Endothelial cell of umbilical vein (primary cell): ENCODE measurements around the gene LRRC61. TPM values are rescaled to one million over a fixed set of nuclear protein-coding genes. Genes with fewer than 3 reads are reported as not detected.

Experiments used
- BruUV-seq: library from RNA; stranded (reverse); fragments of 400-500 nt; replicated peaks from 2 replicates; lab custom pipeline; 2021; lab: Mats Ljungman, UMichigan
- CTCF ChIA-PET: fragments of 300-600, 350-600 bp; sonication (Branson Sonifier 250); formaldehyde crosslinking; loops from one replicate; lab custom pipeline; 2021; ENCODE audit warnings: antibody characterized with exemption, inconsistent platforms; lab: Charles Lee
- POLR2A ChIA-PET: fragments of 300-600, 350-600 bp; sonication (Branson Sonifier 250); formaldehyde crosslinking; loops from one replicate; lab custom pipeline; 2021; ENCODE audit warnings: antibody characterized with exemption, inconsistent platforms; lab: Charles Lee
- DNase-seq: peaks from one replicate; pipeline ENCODE4 v3.0.0-alpha.2; 2011; ENCODE audit warnings: low read depth, low spot score
- FAIRE-seq: peaks from 2 replicates; lab custom pipeline; 2011; peaks lifted over from hg19 to GRCh38; lab: Jason Lieb, UNC
- H2AFZ ChIP-seq: 2 replicates; pipeline ENCODE4 v1.6.0; 2012; ENCODE audit warnings: low read depth, low read length, control low read depth, inconsistent platforms
- H3K27ac ChIP-seq: 2 replicates; pipeline ENCODE4 v1.5.1; 2011; ENCODE audit warnings: low read depth, mild to moderate bottlenecking, control low read depth, low read length, moderate library complexity; ENCODE audit not compliant: insufficient read depth
- H3K27me3 ChIP-seq, 2 experiments: 2 replicates each; pipeline versions ENCODE4 v1.6.0 to v1.6.1; 2011; ENCODE audit warnings: low read length in 2 of 2, mixed read lengths in 1 of 2; ENCODE audit not compliant: control insufficient read depth in 2 of 2, insufficient read depth in 2 of 2
- H3K36me3 ChIP-seq, 2 experiments: 2 replicates in 1 of 2; 3 replicates in 1 of 2; pipeline ENCODE4 v1.5.1; 2011; ENCODE audit warnings: low read length in 2 of 2, mild to moderate bottlenecking in 1 of 2, moderate library complexity in 1 of 2; ENCODE audit not compliant: control insufficient read depth in 2 of 2, insufficient read depth in 2 of 2; ENCODE audit errors: extremely low read depth in 1 of 2
- H3K4me1 ChIP-seq: 3 replicates; pipeline ENCODE4 v1.5.1; 2011; ENCODE audit warnings: mild to moderate bottlenecking, low read length; ENCODE audit not compliant: control insufficient read depth, insufficient read depth; ENCODE audit errors: extremely low read depth
- H3K4me2 ChIP-seq: 2 replicates; pipeline ENCODE4 v1.6.1; 2011; ENCODE audit warnings: low read length, control low read depth, mixed read lengths; ENCODE audit not compliant: insufficient read depth
- H3K4me3 ChIP-seq, 3 experiments: fragments of 200-600 bp in 1 of 3; sonication (generic), shearing (Covaris generic) in 1 of 3; replicated peaks in 1 of 3; 2 replicates each; pipeline ENCODE4 v1.5.1; 2011 to 2016; ENCODE audit warnings: control low read depth in 3 of 3, low read length in 3 of 3, mild to moderate bottlenecking in 2 of 3, inconsistent platforms in 1 of 3, low read depth in 1 of 3, moderate library complexity in 1 of 3; ENCODE audit not compliant: insufficient read depth in 1 of 3
- H3K79me2 ChIP-seq: 2 replicates; pipeline ENCODE4 v1.6.0; 2012; ENCODE audit warnings: low read length, inconsistent platforms; ENCODE audit not compliant: control insufficient read depth, insufficient read depth
- H3K9ac ChIP-seq: replicated peaks from 2 replicates; pipeline ENCODE3; 2011; ENCODE audit warnings: low read length, control low read depth; ENCODE audit not compliant: insufficient read depth; ENCODE audit errors: extremely low read depth
- H3K9me1 ChIP-seq: replicated peaks from 3 replicates; pipeline ENCODE4 v1.6.0; 2011; ENCODE audit warnings: mild to moderate bottlenecking, low read length; ENCODE audit not compliant: control insufficient read depth, insufficient read depth; ENCODE audit errors: extremely low read depth
- H3K9me3 ChIP-seq: replicated peaks from 2 replicates; pipeline ENCODE4 v1.5.1; 2012; ENCODE audit warnings: low read length, inconsistent platforms; ENCODE audit not compliant: control insufficient read depth, insufficient read depth
- H4K20me1 ChIP-seq: replicated peaks from 2 replicates; pipeline ENCODE3; 2011; ENCODE audit warnings: mild to moderate bottlenecking, low read length; ENCODE audit not compliant: control insufficient read depth, insufficient read depth; ENCODE audit errors: extremely low read depth
- EZH2 ChIP-seq: IDR thresholded peaks from 2 replicates; pipeline ENCODE4 v1.6.1; 2012; ENCODE audit warnings: borderline replicate concordance, low read depth, mild to moderate bottlenecking, moderate library complexity, low read length, inconsistent platforms; ENCODE audit not compliant: severe bottlenecking
- FOS ChIP-seq: IDR thresholded peaks from 2 replicates; pipeline ENCODE4 v1.6.1; 2011; ENCODE audit warnings: mild to moderate bottlenecking, low read length, moderate library complexity, borderline replicate concordance; ENCODE audit not compliant: insufficient read depth
- JUN ChIP-seq: IDR thresholded peaks from 2 replicates; pipeline ENCODE4 v1.6.1; 2011; ENCODE audit warnings: borderline replicate concordance, low read depth; ENCODE audit not compliant: insufficient read length, insufficient read depth
- POLR2AphosphoS5 ChIP-seq: IDR thresholded peaks from 2 replicates; pipeline ENCODE4 v1.6.1; 2012; ENCODE audit warnings: low read depth, mild to moderate bottlenecking, control low read depth, low read length, moderate library complexity; ENCODE audit not compliant: insufficient read depth
- dilution Hi-C: fragments of 300-500 bp; cut with MboI; formaldehyde crosslinking; loops from one replicate; pipeline ENCODE4 v1.15.0; 2019; ENCODE audit warnings: low sequenced_read_pairs; ENCODE audit not compliant: extremely low pct_ligation_motif_present
- intact Hi-C: fragments of 100-400 bp; cut with micrococcal nuclease; formaldehyde crosslinking; loops from one replicate; pipeline ENCODE4 v1.10.0; 2022
- polyA plus RNA-seq, 4 experiments: library from polyadenylated mRNA; depleted of rRNA in 3 of 4; stranded (reverse) in 3 of 4; unstranded in 1 of 4; fragments of >200 nt; gene quantifications; 2 replicates each; pipeline versions ENCODE4 v1.2.1 to v1.2.3, GENCODE V29; 2011 to 2012; ENCODE audit warnings: missing spikeins in 1 of 4
- total RNA-seq: library from RNA; stranded (reverse); gene quantifications from 2 replicates; pipeline ENCODE4 v1.2.3, GENCODE V29; 2021

LRRC61 gene
- total and polyA plus RNA-seq, 2 donors (not counting 3 experiments of a cell fraction or from before 2014, with no cell fraction given), result 0.72 TPM; not detected in 1

DNA sequence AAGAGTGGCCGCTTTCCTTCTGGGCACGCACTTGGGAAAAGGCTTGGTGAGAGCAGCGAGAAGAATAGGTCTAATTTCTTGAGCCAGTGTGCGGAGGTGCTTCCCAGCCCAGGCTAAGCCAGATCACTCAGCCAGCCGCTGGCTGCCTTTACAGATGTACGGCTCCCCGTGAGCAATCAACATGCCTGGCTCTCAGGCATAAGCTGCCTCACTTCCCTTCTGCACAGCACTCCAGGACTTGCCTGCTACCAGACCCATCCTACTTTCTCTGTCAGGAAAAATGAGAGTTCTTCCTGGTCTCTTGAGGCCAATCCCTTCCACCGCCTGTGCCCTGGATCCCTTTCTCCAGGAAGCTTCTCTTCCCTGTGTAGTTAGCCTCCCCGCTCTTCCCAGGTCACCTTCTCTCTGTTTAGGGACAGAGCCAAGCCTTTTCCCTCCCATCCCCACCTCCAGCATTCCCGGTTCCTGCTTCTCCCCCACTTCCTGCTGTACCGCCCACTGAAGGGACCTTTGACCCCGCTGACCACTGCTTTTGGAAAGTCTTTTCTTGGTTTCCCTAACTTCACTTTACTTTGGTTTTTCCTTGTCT is 1.3 kb downstream of the LRRC61 start:
- intact Hi-C loops (no loop called here), dilution Hi-C loops (no loop called here)
- Histone ChIP-seq H3K9me3 (no peaks in the 10 kb centered on the region), H3K27me3 (no peaks in the 10 kb centered on the region), H3K79me2 (no peaks in the 10 kb centered on the region), H3K36me3 (no peaks in the 10 kb centered on the region), H3K4me1 (peaks cover 3% of the 10 kb centered on the region), H3K9ac (no peak overlapping the region), H3K27ac (no peak overlapping the region), H4K20me1 (no peaks in the 10 kb centered on the region), H3K4me2 (no peak overlapping the region), H2AFZ (no peak overlapping the region), H3K4me3 (no peak overlapping the region), H3K9me1 (no peaks in the 10 kb centered on the region)
- CTCF ChIA-PET, result no interaction called here
- POLR2A ChIA-PET, result no interaction called here
- DNase-seq (no peak), FAIRE-seq (no peak)
- no TSS peak for BruUV-seq
- TF ChIP-seq EZH2 (no peak), JUN (no peak), FOS (no peak), POLR2AphosphoS5 (no peak)

DNA sequence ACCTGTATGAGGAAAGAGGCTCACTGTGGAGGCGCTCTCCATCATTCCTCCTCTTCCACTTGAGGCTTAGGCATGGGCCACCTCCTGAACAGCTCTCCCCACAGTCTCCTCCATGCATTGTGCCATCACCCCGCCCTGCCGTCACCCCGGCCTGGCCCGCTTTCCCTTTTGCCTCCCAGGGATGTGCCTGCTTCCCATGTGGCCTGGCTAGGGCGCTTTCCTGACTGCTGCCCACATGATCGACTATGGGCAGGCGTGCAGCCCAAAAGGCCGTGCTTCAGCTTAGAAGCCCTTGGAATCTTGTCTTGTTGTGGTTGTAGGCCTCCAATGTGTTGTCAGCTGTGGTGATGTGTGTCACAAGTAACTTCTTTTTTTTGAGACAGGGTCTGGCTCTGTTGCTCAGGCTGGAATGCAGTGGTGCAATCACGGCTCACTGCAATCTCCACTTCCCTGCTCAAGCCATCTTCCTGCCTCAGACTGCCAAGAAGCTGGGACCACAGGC is 2.0 kb downstream of the LRRC61 start:
- Histone ChIP-seq H3K4me2 (no peak overlapping the region), H3K27ac (no peak overlapping the region), H3K79me2 (no peaks in the 10 kb centered on the region), H3K27me3 (no peaks in the 10 kb centered on the region), H3K9me1 (no peaks in the 10 kb centered on the region), H3K9ac (no peak overlapping the region), H3K9me3 (no peaks in the 10 kb centered on the region), H2AFZ (no peak overlapping the region), H3K36me3 (no peaks in the 10 kb centered on the region), H3K4me3 (no peak overlapping the region), H3K4me1 (peaks cover 3% of the 10 kb centered on the region), H4K20me1 (no peaks in the 10 kb centered on the region)
- intact Hi-C loops, result no loop called here
- FAIRE-seq (no peak), DNase-seq (no peak)
- TF ChIP-seq POLR2AphosphoS5, result no peak
- dilution Hi-C loops, result no loop called here
- ChIA-PET POLR2A (no interaction called here), CTCF (no interaction called here)
- no TSS peak for BruUV-seq
